Measurements from ENCODE around the gene APLP2. TPM values are rescaled to one million over a fixed set of nuclear protein-coding genes. Genes with fewer than 3 reads are reported as not detected.
"Not testable (repeated sequence)": the region's sequence is repeated elsewhere in the genome, so short reads cannot be mapped to it uniquely, and the experiment has no call there.

The APLP2 gene
- total RNA-seq, 1 donor from 2014 or later: 374 TPM

DNA sequence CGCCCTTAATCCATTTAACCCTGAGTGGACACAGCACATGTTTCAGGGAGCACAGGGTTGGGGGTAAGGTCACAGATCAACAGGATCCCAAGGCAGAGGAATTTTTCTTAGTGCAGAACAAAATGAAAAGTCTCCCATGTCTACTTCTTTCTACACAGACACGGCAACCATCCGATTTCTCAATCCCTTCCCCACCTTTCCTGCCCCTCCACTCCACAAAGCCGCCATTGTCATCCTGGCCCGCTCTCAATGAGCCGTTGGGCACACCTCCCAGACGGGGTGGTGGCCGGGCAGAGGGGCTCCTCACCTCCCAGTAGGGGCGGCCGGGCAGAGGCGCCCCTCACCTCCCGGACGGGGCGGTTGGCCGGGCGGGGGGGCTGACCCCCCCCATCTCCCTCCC lies 20.8 kb downstream of the APLP2 start:
- not testable (repeated sequence) for DNase-seq (ENCODE audit: low spot score)

DNA sequence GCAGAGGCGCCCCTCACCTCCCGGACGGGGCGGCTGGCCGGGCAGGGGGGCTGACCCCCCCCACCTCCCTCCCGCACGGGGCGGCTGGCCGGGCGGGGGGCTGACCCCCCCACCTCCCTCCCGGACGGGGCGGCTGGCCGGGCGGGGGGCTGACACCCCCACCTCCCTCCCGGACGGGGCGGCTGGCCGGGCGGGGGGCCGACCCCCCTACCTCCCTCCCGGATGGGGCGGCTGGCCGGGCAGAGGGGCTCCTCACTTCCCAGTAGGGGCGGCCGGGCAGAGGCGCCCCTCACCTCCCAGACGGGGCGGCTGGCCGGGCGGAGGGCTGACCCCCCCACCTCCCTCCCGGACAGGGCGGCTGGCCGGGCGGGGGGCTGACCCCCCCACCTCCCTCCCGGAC lies 21.5 kb downstream of the APLP2 start:
- not testable (repeated sequence) for DNase-seq (ENCODE audit: low spot score)

DNA sequence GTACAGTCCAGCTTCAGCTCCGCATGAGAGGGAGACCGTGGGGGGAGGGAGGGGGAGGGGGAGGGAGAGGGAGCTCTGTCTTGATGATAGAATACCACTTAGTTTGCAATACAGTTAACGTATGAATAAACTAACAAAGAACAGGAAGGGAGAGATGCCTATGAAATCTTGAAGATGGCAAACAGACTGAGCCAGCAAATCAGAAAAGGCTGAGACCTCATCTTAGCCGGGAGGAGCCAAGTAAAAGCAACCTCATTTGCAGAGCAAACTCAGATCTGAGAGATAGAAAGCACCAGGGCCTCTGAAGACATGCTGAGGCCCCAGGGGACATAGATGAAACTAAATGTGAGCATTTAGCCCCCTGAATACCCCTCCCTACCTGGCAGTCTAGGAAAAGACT lies 23.0 kb downstream of the APLP2 start:
- no peak for DNase-seq (ENCODE audit: low spot score)

DNA sequence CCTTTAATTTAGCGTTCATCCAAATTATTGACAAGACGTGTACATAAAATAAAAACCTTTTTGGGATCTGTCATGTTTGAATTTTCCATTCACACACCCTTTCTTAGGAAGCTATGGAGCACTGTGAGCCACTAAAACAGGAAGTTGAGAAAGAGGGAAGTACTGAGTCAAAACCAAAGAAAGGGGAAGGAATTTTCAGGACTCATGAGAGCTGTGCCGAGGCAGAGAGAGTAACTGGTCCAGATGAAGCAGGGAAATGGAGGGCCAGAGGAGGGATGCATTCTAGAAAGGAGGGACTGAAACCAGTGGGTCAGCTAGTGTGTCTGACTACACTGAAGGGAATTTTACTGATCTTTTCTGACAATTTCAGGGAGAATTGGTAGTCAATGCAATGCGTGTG lies 24.9 kb downstream of the APLP2 start:
- DNase-seq (ENCODE audit: low spot score): peak; percentile 43

DNA sequence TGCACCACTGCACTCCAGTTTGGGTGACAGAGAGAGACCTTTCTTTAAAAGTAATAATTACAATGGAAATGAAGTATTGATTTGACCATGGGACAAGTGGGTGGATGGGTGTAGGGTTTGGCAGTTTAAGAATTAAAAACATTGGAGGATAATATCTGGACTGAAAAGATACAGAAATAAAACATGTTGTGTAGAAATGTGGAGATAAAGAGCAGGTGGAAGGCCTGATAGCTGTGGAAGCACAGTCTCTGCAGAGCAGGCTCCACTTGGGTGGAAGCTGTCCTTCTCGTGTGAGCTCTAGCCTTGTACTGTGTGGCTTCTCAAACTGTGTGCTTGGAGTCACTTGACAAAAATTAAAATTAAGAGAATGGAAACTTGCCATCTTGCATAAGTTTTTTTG lies 25.6 kb downstream of the APLP2 start:
- no peak for DNase-seq (ENCODE audit: low spot score)

DNA sequence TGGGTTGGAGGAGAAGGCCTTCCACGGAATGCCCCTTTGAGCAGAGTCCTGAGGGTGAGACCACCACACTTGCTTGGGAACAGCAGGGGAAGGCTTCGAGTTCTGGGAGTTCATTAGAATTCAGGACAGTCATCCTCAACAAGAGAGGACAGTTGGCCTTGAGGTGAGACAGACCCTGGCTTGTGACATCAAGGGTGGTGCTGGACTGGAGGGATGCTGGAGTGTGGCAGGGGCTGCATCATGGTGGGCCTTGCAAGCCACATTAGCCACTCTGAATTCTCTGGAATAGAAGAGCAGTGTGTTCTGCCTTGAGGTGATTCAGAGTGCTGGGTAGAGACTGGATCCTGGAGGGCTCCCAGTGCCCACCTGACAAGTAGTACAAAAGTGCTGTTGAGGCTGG lies 26.3 kb downstream of the APLP2 start:
- DNase-seq (ENCODE audit: low spot score): no peak

DNA sequence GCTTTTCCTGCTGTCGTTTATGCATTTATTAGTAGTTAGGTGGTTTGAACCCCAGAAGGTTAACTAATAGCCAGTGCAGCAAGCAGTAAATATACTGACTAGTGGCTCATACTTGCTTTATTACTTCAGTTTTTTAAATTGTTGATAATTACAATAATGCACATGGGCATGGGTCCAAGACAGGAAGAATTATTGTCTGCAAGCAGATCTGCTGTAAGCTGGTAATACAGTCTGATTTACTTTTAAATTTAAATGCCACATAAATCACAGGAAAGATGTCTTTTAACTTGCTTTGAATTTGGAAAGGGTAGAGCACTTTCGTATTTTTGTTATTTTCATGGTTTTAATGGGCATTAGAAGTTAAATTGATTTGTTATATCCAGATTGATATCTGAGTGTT lies 27.1 kb downstream of the APLP2 start:
- no peak for DNase-seq (ENCODE audit: low spot score)

DNA sequence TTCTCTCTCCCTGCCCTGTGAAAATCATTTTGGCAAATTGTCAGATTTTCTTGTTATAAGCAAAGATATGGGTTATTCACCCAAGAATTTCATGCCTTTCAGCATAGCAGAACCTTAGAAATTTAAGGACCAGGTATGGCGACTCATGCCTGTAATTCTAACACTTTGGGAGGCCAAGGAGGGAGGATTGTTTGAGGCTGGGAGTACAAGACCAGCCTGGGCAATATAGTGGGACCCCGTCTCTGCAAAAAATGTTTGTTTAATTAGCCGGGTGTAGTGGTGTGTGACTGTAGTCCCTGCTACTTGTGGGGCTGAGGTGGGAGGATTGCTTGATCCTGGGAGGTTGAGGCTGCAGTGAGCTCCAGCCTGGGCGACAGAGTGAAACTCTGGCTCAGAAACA lies 27.6 kb downstream of the APLP2 start:
- no peak for DNase-seq (ENCODE audit: low spot score)

DNA sequence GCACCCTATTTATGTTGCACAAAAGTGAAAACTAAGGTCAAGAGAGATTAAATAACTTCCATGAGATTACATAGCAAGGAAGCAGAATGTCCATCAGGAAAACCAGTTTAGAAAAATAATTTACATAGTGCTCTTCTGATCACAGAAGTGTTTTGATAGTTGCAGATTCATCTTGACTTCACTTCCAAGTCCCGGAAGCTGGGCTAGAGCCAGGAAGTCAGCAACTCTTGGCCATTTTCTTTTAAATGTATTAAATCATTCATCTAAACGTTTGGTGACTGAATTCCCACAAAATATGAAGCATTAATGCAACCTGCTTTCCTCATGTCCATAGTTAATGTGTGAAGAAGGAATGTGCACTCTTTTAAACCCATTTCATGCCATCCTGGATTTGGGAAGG lies 29.7 kb downstream of the APLP2 start:
- DNase-seq (ENCODE audit: low spot score): no peak

DNA sequence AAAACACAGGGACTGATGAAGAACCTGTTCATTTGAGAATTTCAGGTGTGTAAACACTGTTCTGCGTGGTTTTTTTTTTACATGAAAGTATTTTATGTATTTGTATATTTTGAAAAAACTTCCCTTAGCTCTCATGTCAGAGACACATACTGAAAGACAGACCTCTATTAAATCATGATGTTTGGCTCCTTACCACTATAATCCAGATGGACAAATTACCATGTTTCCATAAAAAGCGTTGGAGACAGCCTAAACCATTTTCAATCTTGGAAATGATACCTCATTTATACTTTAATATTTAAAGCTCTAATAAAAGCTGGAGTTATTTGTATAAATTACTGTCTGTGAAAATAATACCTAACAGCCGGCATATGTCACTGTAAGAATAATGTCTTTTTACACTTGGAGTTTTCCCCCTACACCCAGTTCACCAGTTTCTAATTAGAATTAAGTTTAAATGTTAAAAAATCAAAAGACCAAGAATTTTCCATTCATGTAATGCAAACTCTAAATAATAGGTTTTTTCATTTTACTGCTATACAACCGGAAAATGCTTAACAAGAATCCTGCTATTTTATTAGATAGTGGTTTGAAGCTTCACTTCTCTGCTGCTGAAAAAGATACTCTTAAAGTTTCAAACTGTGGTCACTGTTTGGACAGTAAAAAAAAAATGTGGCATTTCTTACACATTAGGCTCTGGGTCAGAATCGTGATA lies 30.8 kb downstream of the APLP2 start:
- no peak for DNase-seq (ENCODE audit: low spot score)

DNA sequence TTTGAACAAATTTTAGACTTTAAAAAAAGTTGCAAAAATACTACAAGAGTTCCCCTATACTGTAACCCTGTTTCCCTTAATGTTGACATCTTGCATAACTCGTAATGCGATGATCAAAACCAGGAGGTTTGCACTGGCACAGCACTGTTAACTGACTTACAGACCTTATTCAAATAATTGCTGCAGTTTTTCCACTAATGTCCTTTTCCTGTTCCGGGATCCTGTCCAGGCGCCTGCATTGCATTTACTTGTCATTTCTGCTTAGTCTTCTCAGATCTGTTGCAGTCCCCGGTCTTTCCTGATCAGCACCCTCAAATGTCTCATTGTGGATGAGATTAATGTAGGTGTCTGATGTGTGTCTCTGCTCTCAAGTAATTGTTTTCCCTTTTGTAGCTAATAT lies 32.0 kb downstream of the APLP2 start:
- peak; percentile 18 for DNase-seq (ENCODE audit: low spot score)

DNA sequence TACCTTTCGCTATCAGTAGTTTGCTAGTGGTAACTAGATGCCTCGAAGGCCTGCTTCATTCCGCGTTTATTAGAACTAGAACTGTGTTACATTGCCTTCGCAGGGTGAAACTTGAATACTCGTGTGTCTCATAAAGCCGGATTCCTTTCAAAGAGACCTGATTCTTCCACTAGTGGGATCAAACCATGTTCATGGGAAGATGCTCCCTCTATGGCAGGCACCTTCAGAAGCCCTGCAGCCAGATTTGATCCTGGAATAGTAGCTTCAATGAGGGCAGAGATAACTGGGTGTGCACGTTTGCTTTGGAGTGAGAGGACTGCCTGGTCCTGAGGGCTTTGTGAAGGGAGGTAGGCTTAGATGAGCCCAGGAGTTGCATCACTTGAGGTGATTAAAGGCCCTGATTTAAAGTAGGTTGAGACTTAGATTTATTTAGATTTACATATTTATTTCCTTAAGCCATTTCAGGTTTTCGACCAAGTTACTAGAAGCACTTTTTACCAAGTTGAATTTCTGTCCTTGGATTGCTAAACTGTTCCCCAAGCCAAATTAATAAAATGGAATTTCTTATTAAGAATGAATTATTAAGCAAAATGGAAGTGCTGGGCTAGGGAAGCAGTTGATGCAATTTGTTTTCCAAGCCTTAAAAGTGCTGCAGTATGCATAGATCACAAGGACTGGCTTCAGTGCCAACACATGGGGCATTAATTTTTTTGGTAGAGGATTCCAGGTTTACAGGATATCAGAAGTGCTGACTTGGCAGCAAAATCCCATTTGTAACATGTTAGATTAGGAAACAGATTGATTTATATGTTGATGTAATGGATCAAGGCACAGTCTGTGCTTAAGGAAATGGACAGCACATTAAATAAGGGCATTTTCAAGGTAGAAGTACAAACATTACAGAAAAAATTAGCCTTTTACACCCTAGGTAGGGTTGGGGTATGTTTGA lies 32.9 kb downstream of the APLP2 start:
- peak; percentile 42 for DNase-seq (ENCODE audit: low spot score)

DNA sequence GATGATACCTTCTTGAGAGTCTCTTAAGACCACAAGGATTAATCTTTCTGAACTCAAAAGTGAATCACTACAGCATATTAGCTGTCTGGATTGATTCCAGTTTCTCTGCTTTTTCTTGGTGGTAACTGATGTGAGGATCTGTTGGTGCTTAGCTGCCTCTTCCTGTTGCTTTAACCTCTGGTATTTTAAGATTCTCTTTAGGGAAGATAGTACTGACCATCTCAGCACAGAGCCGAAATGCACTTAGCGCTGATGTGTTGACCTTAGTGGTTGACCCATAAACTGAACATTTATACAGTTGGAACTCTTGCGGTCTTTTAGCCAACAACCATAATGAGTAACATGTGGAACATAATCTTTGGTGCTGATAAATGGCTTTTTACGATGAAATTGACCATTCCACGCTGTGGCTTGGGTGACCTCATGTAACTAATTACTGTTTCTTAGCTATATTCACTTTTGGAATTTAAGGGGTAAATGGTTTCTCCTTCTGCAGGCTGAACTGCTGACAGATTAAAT lies 33.7 kb downstream of the APLP2 start:
- peak; percentile 89 for DNase-seq (ENCODE audit: low spot score)

DNA sequence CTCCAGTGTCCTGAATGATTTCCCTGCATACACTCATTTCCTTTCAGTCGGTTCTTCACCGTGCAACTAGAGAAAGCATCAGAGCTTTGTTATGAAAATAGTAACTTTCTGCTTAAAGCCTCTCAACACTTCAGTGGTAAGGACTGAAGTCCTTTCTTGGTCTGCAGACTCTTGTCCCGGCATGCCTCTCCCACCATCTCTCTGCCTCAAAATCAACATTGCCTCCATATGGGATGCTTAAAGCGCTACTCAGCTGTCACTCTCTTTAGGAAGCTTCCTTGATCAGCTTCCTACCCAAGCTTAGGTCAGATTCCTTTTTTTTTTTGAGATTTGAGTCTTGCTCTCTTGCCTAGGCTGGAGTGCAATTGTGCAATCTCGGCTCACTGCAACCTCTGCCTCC lies 36.7 kb downstream of the APLP2 start:
- no peak for DNase-seq (ENCODE audit: low spot score)

DNA sequence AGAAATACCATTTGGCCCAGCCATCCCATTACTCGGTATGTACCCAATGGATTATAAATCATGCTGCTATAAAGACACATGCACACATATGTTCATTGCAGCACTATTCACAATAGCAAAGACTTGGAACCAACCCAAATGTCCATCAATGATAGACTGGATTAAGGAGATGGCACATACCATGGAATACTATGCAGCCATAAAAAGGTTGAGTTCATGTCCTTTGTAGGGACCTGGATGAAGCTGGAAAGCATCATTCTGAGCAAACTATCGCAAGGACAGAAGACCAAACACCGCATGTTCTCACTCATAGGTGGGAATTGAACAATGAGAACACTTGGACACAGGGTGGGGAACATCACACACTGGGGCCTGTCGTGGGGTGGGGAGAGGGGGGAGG lies 39.0 kb downstream of the APLP2 start:
- DNase-seq (ENCODE audit: low spot score): not testable (repeated sequence)

DNA sequence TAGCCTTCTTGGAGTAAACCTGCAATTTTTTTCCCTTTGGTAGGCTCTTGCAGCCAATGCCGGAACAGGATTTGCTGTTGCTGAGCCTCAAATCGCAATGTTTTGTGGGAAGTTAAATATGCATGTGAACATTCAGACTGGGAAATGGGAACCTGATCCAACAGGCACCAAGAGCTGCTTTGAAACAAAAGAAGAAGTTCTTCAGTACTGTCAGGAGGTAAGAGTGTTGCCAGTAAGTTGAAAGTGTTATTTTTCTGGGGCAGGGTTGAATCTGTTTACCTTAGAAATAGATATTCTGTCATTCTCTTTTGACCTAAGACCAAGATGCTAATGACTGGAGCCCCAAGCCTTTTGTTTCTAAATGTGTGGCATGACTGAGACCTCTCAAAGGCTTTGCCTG lies 39.7 kb downstream of the APLP2 start:
- no peak for DNase-seq (ENCODE audit: low spot score)

DNA sequence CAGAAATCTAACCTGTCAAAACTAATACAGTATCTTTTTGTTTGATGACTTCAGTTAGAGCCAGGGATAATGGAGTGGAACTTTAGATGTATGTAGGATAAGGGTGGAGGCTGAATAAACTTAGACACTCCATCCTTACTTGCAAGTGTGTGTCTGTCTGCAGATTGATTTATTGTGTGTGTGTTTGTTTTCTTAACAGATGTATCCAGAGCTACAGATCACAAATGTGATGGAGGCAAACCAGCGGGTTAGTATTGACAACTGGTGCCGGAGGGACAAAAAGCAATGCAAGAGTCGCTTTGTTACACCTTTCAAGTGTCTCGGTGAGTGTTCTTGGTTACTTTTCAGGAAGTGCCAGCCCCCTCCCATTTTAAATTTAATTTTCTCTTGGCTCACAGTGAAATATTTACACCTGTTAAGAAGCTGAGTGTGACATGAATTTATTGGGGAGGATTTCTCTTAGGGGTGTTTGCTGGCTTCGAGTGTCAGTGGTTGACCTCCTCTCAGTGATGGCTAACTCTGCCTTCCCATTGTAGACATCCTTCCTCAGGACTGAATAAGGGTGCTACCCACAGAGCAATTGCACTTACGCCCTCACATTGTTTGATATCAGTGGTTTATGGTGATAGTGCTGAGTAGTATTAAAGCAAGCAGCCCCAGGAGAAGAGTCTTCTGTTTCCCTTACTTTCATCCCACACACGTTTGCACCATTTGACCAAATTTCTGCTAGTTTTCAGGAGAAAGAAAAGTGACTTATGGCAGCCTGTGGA lies 40.8 kb downstream of the APLP2 start:
- no peak for DNase-seq (ENCODE audit: low spot score)

DNA sequence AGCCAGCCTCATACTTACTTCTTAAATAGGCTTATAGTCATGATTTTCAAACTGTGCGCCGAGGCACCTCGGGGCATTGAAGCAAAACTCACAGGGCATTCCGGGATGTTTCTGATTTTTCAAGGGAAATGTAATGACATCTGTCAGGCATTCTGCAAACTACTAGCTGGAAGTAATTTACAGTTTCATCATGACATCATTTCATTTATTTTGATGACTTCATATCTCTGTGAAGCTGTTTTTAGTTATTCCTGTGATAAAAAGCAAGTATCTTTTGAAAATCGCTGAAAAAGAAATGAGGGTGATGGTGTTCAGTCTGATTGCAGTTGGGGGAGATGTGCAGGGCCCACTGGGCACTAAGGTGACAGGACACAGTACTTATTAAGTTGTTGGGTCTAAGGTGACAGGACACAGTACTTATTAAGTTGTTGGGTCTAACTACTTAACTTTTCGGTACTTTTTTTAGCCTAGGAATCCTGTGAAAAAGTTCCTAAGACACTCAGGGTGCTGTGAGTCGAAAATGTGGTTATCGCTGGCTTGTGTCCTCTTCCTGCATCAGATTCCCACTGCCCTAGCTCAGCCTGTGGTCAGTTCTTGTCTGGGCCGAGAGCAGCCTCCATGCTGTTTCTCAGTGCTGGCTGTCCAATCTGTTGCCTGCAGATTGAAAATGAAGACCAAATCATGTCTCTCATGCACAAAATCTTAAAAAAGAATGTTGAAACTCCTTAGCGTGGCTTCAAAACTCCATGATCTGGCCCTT lies 42.6 kb downstream of the APLP2 start:
- no peak for DNase-seq (ENCODE audit: low spot score)

DNA sequence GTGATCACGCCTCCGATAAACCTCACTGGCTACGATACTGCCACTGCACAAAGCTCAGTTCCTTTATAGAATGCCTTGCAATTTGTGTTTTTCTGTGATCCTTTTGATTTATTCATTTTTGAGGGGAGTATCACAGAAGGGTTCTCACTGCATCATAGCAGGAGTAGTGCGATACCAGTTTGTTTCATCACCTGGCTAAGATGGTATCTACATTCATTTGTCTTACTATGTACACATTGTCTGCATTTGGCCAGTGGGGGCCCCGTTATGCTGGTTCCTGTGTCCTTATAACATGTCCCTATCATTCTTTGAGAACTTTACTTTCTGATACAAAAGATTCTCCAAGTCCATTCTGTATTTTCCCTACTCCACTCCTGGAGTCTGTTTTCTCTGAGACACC lies 44.6 kb downstream of the APLP2 start:
- DNase-seq (ENCODE audit: low spot score): no peak

DNA sequence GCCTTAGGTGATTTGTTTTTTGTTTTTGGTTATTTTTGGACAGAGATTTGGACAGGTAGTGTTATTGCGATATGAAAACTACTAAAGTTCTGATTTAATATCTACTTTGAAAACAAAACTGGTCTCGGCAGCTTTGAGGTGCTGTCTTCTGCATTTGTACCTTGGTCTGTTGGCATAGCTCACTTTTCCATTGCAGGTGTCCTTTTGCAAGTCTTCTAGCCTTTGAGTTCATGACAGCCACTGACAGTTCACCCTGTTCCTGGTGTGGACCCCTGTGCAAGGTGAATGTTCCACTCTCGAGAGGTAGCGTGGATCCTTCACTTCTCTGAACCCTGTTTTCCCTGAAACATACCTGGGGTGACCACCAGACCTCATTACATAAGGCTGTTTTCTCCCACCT lies 45.0 kb downstream of the APLP2 start:
- DNase-seq (ENCODE audit: low spot score): no peak

DNA sequence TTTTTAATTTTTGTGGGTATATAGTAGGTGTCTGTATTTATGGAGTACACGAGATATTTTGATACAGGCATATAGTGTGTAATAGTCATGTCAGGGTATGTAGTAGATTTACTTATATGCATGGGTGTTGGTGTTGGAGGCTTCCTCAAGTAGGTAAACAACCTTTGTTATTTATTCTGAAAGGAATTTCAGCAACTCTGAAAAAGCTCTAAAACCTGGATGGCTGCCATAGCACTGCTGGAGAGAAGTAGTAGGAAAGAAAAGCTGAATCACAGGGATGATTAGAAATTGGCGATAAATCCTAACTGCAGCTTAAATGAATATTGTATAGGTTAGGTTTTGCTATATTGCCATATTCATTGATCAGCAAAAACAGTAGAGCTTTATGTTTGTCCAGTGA lies 45.5 kb downstream of the APLP2 start:
- no peak for DNase-seq (ENCODE audit: low spot score)
